Measurements from ENCODE around the gene RAB11FIP3. TPM values are rescaled to one million over a fixed set of nuclear protein-coding genes. Genes with fewer than 3 reads are reported as not detected.
A peak's percentile ranks its signal among the peaks of the same experiment; 100 is the strongest.

Gene RAB11FIP3
- total and polyA plus RNA-seq, 9 of the 15 experiments (the other 6 are each of a cell fraction or from before 2014, with no cell fraction given) = 0.46 to 13.1 (median 4.3) TPM

- TF ChIP-seq SP2 (IDR thresholded peaks at IDR 0.05; ENCODE audit: extremely low read depth, low read depth, low read length, poor library complexity, severe bottlenecking) (no peak), ZNF57 (CRISPR knock-in tag; IDR thresholded peaks at IDR 0.05) (no peak), ZBTB7A (IDR thresholded peaks at IDR 0.05; ENCODE audit: borderline replicate concordance, control insufficient read depth, low read depth, low read length) (0 out of 2 replicates have a peak, but pooled peaks have one; percentile 7), TAL1 (IDR thresholded peaks at IDR 0.05) (peak; percentile 34; the same call in 1 of the 2 replicates), ELK3 (CRISPR knock-in tag; IDR thresholded peaks at IDR 0.05) (no peak), CEBPB (tag; IDR thresholded peaks at IDR 0.05) (no peak), ZC3H4 (CRISPR knock-in tag; IDR thresholded peaks at IDR 0.05; ENCODE audit: borderline replicate concordance) (peak; percentile 83; the same call in 1 of the 2 replicates), PKNOX1 (IDR thresholded peaks at IDR 0.05) (no peak), POLR2G (IDR thresholded peaks at IDR 0.05; ENCODE audit: low read depth, low read length) (0 out of 2 replicates have a peak, but pooled peaks have one; percentile 30), POU5F1 (IDR thresholded peaks at IDR 0.05; ENCODE audit: borderline replicate concordance, low read depth, low read length, partially characterized antibody) (no peak), TCF3 (CRISPR knock-in tag; IDR thresholded peaks at IDR 0.05) (peak; percentile 68), RBBP5 (IDR thresholded peaks at IDR 0.05; ENCODE audit: borderline replicate concordance, insufficient read depth, low read length, poor library complexity, severe bottlenecking) (no peak), ZNF197 (CRISPR knock-in tag; IDR thresholded peaks at IDR 0.05; ENCODE audit: low read depth) (no peak), XRCC5 (IDR thresholded peaks at IDR 0.05; ENCODE audit: low read depth, low read length) (no peak), GTF2F1 (IDR thresholded peaks at IDR 0.05; ENCODE audit: low read depth, low read length) (no peak), MTA2 (IDR thresholded peaks at IDR 0.05; ENCODE audit: low read depth) (peak; percentile 36; the same call in 1 of the 2 replicates)
- TF ChIP-seq, protein P1, sequence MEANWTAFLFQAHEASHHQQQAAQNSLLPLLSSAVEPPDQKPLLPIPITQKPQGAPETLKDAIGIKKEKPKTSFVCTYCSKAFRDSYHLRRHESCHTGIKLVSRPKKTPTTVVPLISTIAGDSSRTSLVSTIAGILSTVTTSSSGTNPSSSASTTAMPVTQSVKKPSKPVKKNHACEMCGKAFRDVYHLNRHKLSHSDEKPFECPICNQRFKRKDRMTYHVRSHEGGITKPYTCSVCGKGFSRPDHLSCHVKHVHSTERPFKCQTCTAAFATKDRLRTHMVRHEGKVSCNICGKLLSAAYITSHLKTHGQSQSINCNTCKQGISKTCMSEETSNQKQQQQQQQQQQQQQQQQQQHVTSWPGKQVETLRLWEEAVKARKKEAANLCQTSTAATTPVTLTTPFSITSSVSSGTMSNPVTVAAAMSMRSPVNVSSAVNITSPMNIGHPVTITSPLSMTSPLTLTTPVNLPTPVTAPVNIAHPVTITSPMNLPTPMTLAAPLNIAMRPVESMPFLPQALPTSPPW (CRISPR knock-in tag; IDR thresholded peaks at IDR 0.05) = peak; percentile 55; the same call in 1 of the 2 replicates
- TF ChIP-seq, protein P2, sequence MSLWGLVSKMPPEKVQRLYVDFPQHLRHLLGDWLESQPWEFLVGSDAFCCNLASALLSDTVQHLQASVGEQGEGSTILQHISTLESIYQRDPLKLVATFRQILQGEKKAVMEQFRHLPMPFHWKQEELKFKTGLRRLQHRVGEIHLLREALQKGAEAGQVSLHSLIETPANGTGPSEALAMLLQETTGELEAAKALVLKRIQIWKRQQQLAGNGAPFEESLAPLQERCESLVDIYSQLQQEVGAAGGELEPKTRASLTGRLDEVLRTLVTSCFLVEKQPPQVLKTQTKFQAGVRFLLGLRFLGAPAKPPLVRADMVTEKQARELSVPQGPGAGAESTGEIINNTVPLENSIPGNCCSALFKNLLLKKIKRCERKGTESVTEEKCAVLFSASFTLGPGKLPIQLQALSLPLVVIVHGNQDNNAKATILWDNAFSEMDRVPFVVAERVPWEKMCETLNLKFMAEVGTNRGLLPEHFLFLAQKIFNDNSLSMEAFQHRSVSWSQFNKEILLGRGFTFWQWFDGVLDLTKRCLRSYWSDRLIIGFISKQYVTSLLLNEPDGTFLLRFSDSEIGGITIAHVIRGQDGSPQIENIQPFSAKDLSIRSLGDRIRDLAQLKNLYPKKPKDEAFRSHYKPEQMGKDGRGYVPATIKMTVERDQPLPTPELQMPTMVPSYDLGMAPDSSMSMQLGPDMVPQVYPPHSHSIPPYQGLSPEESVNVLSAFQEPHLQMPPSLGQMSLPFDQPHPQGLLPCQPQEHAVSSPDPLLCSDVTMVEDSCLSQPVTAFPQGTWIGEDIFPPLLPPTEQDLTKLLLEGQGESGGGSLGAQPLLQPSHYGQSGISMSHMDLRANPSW (CRISPR knock-in tag; IDR thresholded peaks at IDR 0.05) = no peak
- TF ChIP-seq, protein P3, sequence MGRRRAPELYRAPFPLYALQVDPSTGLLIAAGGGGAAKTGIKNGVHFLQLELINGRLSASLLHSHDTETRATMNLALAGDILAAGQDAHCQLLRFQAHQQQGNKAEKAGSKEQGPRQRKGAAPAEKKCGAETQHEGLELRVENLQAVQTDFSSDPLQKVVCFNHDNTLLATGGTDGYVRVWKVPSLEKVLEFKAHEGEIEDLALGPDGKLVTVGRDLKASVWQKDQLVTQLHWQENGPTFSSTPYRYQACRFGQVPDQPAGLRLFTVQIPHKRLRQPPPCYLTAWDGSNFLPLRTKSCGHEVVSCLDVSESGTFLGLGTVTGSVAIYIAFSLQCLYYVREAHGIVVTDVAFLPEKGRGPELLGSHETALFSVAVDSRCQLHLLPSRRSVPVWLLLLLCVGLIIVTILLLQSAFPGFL (CRISPR knock-in tag; IDR thresholded peaks at IDR 0.05) = no peak
Observed at GRCh38 chr16:568401-569258, 143.2 kb downstream of the RAB11FIP3 start (continued).

Data from K562 (cell line).